Kidney (tissue), 14 donors: ENCODE data around the gene PRRC2C. TPM values are rescaled to one million over a fixed set of nuclear protein-coding genes. Genes with fewer than 3 reads are reported as not detected.

Experiments used
- DNase-seq, 5 donors: peaks; one replicate each; pipeline ENCODE4 v3.0.0-alpha.2; 2013 to 2020
- FAIRE-seq: peaks from 2 replicates; lab custom pipeline; 2012; peaks lifted over from hg19 to GRCh38; lab: Jason Lieb, UNC
- H3K27ac ChIP-seq, 2 donors: one replicate each; pipeline ENCODE4 v1.7.0; 2013; ENCODE audit warnings: low read depth in 2 of 2, low read length in 2 of 2, inconsistent platforms in 1 of 2
- H3K27me3 ChIP-seq: one replicate; pipeline ENCODE4 v1.7.1; 2013; ENCODE audit warnings: low read length, inconsistent platforms; ENCODE audit not compliant: control insufficient read depth, insufficient read depth
- H3K36me3 ChIP-seq, 3 donors: one replicate each; pipeline versions ENCODE4 v1.7.0 to v1.7.1; 2013; ENCODE audit warnings: low read length in 3 of 3, control low read depth in 1 of 3, inconsistent platforms in 1 of 3; ENCODE audit not compliant: insufficient read depth in 3 of 3, control insufficient read depth in 2 of 3
- H3K4me1 ChIP-seq, 3 donors: one replicate each; pipeline versions ENCODE4 v1.7.0 to v1.7.1; 2013; ENCODE audit warnings: low read length in 3 of 3, inconsistent platforms in 1 of 3, low read depth in 1 of 3; ENCODE audit not compliant: control insufficient read depth in 2 of 3, insufficient read depth in 2 of 3
- H3K4me3 ChIP-seq, 3 donors: one replicate each; pipeline versions ENCODE4 v1.7.0 to v1.8.1; 2013; ENCODE audit warnings: low read length in 3 of 3, control low read depth in 1 of 3, inconsistent platforms in 1 of 3
- H3K9ac ChIP-seq, 3 donors: one replicate each; pipeline versions ENCODE4 v1.7.0 to v1.7.1; 2013; ENCODE audit warnings: low read length in 3 of 3, control low read depth in 1 of 3, inconsistent platforms in 1 of 3
- H3K9me3 ChIP-seq, 3 donors: one replicate each; pipeline versions ENCODE4 v1.7.0 to v1.7.1; 2013; ENCODE audit warnings: low read length in 3 of 3, control low read depth in 1 of 3, inconsistent platforms in 1 of 3; ENCODE audit not compliant: control insufficient read depth in 2 of 3, insufficient read depth in 1 of 3
- CTCF ChIP-seq: IDR thresholded peaks from 3 replicates; pipeline ENCODE4 v1.5.1; 2012; ENCODE audit warnings: mild to moderate bottlenecking, moderate library complexity, borderline replicate concordance; ENCODE audit not compliant: insufficient read depth; ENCODE audit errors: extremely low read depth
- intact Hi-C: fragments of 100-400 bp; cut with DNase I; formaldehyde crosslinking; loops from one replicate; pipeline ENCODE4 v1.11.1; 2022
- polyA plus RNA-seq: library from polyadenylated mRNA; stranded (reverse); fragments of 350-450 nt; fragmentation: Illumina TruSeq; extraction: RNeasy Lipid Tissue Mini Kit (QIAGEN cat#74804); gene quantifications from one replicate; pipeline ENCODE4 v1.2.3, GENCODE V29; 2014; ENCODE audit warnings: low read depth, low replicate concordance; ENCODE audit not compliant: insufficient read depth
- total RNA-seq: library from RNA; stranded (reverse); fragmentation: NEBNext Ultra II Directional; extraction: Animal tissue kit (Norgen Biotek cat#: 25700); gene quantifications from one replicate; pipeline ENCODE4 v1.2.1, GENCODE V29; 2021
- donor health status: control.
- donor health status: control.
- donor health status: control.
- donor health status: control.
- donor health status: control.
- donor health status: DM: yes; HTN: yes; CAD: no.
- donor health status: Normal renal cell carcinoma (clear cell type).

Gene PRRC2C
- total and polyA plus RNA-seq, 2 donors from 2014 or later: 28.1 to 152 TPM

- TF ChIP-seq CTCF: no peak
- intact Hi-C loops: no loop called here
- FAIRE-seq: no peak
Measured at GRCh38 chr1:171576144-171576543, 90.8 kb downstream of the PRRC2C start.

GRCh38 chr1:171581226-171581625 is 95.9 kb downstream of the PRRC2C start:
- Histone ChIP-seq H3K4me3 (no peak overlapping the region), H3K27ac (no peak overlapping the region), H3K27me3 (no peaks in the 10 kb centered on the region), H3K36me3 (peaks cover 15 to 70% (median 27%) of the 10 kb centered on the region in 3 donors), H3K4me1 (no peaks in the 10 kb centered on the region), H3K9me3 (no peaks in the 10 kb centered on the region), H3K9ac (no peak overlapping the region)
- FAIRE-seq (no peak), DNase-seq (no peak)
- no peak for TF ChIP-seq CTCF
- intact Hi-C loops: loop anchor here (10.0 kb wide), 1 partner anchor 66 kb away; no protein-coding TSS in a partner anchor

More at GRCh38 chr1:171576144-171576543, 90.8 kb downstream of the PRRC2C start:
- DNase-seq: no peak
- Histone ChIP-seq H3K4me3 (no peak overlapping the region), H3K27ac (no peak overlapping the region), H3K4me1 (no peaks in the 10 kb centered on the region), H3K9ac (no peak overlapping the region), H3K9me3 (no peaks in the 10 kb centered on the region), H3K36me3 (peaks cover 9 to 62% (median 28%) of the 10 kb centered on the region in 3 donors), H3K27me3 (no peaks in the 10 kb centered on the region)

- Histone ChIP-seq H3K36me3 (peaks cover 15 to 67% (median 28%) of the 10 kb centered on the region in 3 donors), H3K4me3 (no peak overlapping the region), H3K27ac (no peak overlapping the region), H3K9me3 (no peaks in the 10 kb centered on the region), H3K27me3 (no peaks in the 10 kb centered on the region), H3K9ac (no peak overlapping the region), H3K4me1 (no peaks in the 10 kb centered on the region)
- TF ChIP-seq CTCF: no peak
- FAIRE-seq (no peak), DNase-seq (no peak)
- intact Hi-C loops: loop anchor here (10.0 kb wide), 1 partner anchor 67 kb away; no protein-coding TSS in a partner anchor
Measured at GRCh38 chr1:171581766-171582165, 96.4 kb downstream of the PRRC2C start.

- FAIRE-seq: no peak
- H3K4me3 ChIP-seq: no peak overlapping the region
- no peaks in the 10 kb centered on the region for H3K27me3 ChIP-seq
- no peak overlapping the region for H3K9ac ChIP-seq
- intact Hi-C loops: loop anchor here (10.0 kb wide), 1 partner anchor 68 kb away; no protein-coding TSS in a partner anchor
- TF ChIP-seq CTCF: no peak
- H3K36me3 ChIP-seq: peaks cover 14 to 68% (median 26%) of the 10 kb centered on the region in 3 donors
- no peak overlapping the region for H3K27ac ChIP-seq
- H3K4me1 ChIP-seq: no peaks in the 10 kb centered on the region
- DNase-seq: no peak
- no peaks in the 10 kb centered on the region for H3K9me3 ChIP-seq
Measured at GRCh38 chr1:171582589-171582988, 97.3 kb downstream of the PRRC2C start.
